ENCODE data around the gene PSTPIP1. TPM values are rescaled to one million over a fixed set of nuclear protein-coding genes. Genes with fewer than 3 reads are reported as not detected.

PSTPIP1 gene
- total RNA-seq, 1 experiment from 2014 or later: not detected

- DNase-seq (ENCODE audit: low read depth): no peak
These were observed 47.5 kb downstream of the PSTPIP1 start for GRCh38 chr15:77042245-77042919.

GRCh38 chr15:77042955-77043920, 48.3 kb downstream of the PSTPIP1 start:
- DNase-seq (ENCODE audit: low read depth): no peak

- DNase-seq (ENCODE audit: low read depth): no peak
These were observed 49.5 kb downstream of the PSTPIP1 start for GRCh38 chr15:77044228-77045042.

GRCh38 chr15:77045985-77046384, 51.1 kb downstream of the PSTPIP1 start:
- DNase-seq (ENCODE audit: low read depth): no peak

- no peak for DNase-seq (ENCODE audit: low read depth)
These were observed 51.9 kb downstream of the PSTPIP1 start for GRCh38 chr15:77046704-77047412.

- no peak for DNase-seq (ENCODE audit: low read depth)
These were observed 53.4 kb downstream of the PSTPIP1 start for GRCh38 chr15:77048135-77048876.

- no peak for DNase-seq (ENCODE audit: low read depth)
These were observed 57.6 kb downstream of the PSTPIP1 start for GRCh38 chr15:77052556-77052955.

GRCh38 chr15:77053709-77054108, 58.8 kb downstream of the PSTPIP1 start:
- no peak for DNase-seq (ENCODE audit: low read depth)

GRCh38 chr15:77057072-77057471, 62.1 kb downstream of the PSTPIP1 start:
- DNase-seq (ENCODE audit: low read depth): no peak

- no peak for DNase-seq (ENCODE audit: low read depth)
These were observed 62.8 kb downstream of the PSTPIP1 start for GRCh38 chr15:77057685-77058084.

- DNase-seq (ENCODE audit: low read depth): no peak
These were observed 63.5 kb downstream of the PSTPIP1 start for GRCh38 chr15:77058468-77058867.

GRCh38 chr15:77059786-77060361, 64.9 kb downstream of the PSTPIP1 start:
- DNase-seq (ENCODE audit: low read depth): no peak

GRCh38 chr15:77060546-77060945, 65.6 kb downstream of the PSTPIP1 start:
- peak; percentile 86 for DNase-seq (ENCODE audit: low read depth)

- DNase-seq (ENCODE audit: low read depth): no peak
These were observed 68.3 kb downstream of the PSTPIP1 start for GRCh38 chr15:77063249-77063648.

GRCh38 chr15:77064063-77064462, 69.1 kb downstream of the PSTPIP1 start:
- DNase-seq (ENCODE audit: low read depth): no peak

GRCh38 chr15:77064539-77065308, 69.8 kb downstream of the PSTPIP1 start:
- peak; percentile 69 for DNase-seq (ENCODE audit: low read depth)

- no peak for DNase-seq (ENCODE audit: low read depth)
These were observed 72.2 kb downstream of the PSTPIP1 start for GRCh38 chr15:77066971-77067690.

- no peak for DNase-seq (ENCODE audit: low read depth)
These were observed 72.9 kb downstream of the PSTPIP1 start for GRCh38 chr15:77067691-77068367.

Data from LHCN-M2 (cell line).